ENCODE measurements around the gene TSHZ2. TPM values are rescaled to one million over a fixed set of nuclear protein-coding genes. Genes with fewer than 3 reads are reported as not detected.

The TSHZ2 gene
- total RNA-seq, 6 experiments from 2014 or later = 14.2 to 28.1 (median 21.0) TPM

DNA sequence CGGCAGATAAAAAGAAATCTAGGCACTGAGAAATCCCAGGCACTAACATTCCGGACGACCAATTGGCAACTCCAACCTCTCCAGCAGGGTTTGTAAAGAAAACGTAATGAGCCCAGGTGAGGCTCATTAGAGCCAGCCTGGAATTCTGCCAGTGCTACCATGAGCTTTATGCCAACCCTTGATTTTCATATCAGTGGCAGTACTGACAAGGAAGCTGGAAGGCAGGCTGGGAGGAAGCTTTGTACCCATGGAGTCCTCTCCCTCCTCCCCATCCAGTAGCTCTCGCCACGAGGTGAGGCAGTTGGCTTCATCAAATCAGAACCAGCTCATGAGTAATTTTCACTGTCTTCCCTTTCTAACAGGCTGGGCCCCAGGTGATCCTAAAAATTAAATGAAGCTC is 371.3 kb downstream of the TSHZ2 start:
- WGBS (ENCODE audit: insufficient coverage, low coverage, low lambda C conversion rate, missing lambda C conversion rate) = 57% methylated on average over 1 of the region's 6 CpGs
- no peak overlapping the region for H3K4me3 ChIP-seq
- intact Hi-C loops (cut with DNase I) = no loop called here
- TF ChIP-seq POLR2A (IDR thresholded peaks at IDR 0.05) = no peak
- TF ChIP-seq, protein P1, sequence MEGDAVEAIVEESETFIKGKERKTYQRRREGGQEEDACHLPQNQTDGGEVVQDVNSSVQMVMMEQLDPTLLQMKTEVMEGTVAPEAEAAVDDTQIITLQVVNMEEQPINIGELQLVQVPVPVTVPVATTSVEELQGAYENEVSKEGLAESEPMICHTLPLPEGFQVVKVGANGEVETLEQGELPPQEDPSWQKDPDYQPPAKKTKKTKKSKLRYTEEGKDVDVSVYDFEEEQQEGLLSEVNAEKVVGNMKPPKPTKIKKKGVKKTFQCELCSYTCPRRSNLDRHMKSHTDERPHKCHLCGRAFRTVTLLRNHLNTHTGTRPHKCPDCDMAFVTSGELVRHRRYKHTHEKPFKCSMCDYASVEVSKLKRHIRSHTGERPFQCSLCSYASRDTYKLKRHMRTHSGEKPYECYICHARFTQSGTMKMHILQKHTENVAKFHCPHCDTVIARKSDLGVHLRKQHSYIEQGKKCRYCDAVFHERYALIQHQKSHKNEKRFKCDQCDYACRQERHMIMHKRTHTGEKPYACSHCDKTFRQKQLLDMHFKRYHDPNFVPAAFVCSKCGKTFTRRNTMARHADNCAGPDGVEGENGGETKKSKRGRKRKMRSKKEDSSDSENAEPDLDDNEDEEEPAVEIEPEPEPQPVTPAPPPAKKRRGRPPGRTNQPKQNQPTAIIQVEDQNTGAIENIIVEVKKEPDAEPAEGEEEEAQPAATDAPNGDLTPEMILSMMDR (IDR thresholded peaks at IDR 0.05) = no peak
- H3K9me3 ChIP-seq = no peaks in the 10 kb centered on the region
- no peak overlapping the region for H3K27ac ChIP-seq
- no peak for DNase-seq
- no peak for ATAC-seq
- no peaks in the 10 kb centered on the region for H3K4me1 ChIP-seq
- H3K36me3 ChIP-seq = no peaks in the 10 kb centered on the region
- no peaks in the 10 kb centered on the region for H3K27me3 ChIP-seq

DNA sequence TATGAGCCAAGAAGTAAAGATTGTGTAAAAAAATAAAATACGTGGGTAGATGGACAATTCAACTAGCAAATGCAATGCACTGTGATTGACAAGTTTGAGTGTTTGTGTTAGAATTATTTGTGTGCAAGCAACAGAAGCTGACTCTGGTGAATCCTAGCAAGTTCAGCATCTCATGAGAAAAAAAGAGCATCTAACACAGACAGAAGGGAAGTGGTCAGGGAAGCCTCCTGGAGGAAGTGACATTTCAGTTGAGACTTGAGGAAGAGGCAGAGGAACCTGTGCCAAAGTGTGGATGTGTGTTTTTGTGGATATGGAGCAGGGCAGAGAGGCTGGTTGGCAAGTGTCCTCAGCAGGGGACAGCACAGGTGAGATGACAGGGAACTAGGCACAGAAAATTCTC is 372.7 kb downstream of the TSHZ2 start:
- H3K9me3 ChIP-seq = no peaks in the 10 kb centered on the region
- WGBS (ENCODE audit: insufficient coverage, low coverage, low lambda C conversion rate, missing lambda C conversion rate) = 79% methylated on average over 1 of the region's 1 CpG
- intact Hi-C loops (cut with DNase I) = no loop called here

GRCh38 chr20:53345536-53346334 is 373.6 kb downstream of the TSHZ2 start:
- Histone ChIP-seq H3K4me3 (no peak overlapping the region), H3K9me3 (no peaks in the 10 kb centered on the region), H3K27me3 (no peaks in the 10 kb centered on the region), H3K4me1 (no peaks in the 10 kb centered on the region), H3K27ac (no peak overlapping the region), H3K36me3 (no peaks in the 10 kb centered on the region)
- TF ChIP-seq POLR2A (IDR thresholded peaks at IDR 0.05) = no peak
- TF ChIP-seq, protein P1 (IDR thresholded peaks at IDR 0.05) = no peak
- intact Hi-C loops (cut with DNase I) = no loop called here
- 93% methylated on average over 8 of the region's 18 CpGs for WGBS (ENCODE audit: insufficient coverage, low coverage, low lambda C conversion rate, missing lambda C conversion rate)
- DNase-seq (no peak), ATAC-seq (no peak)

More for the DNA sequence above, 372.7 kb downstream of the TSHZ2 start:
- DNase-seq (no peak), ATAC-seq (no peak)
- Histone ChIP-seq H3K36me3 (no peaks in the 10 kb centered on the region), H3K4me1 (no peaks in the 10 kb centered on the region), H3K4me3 (no peak overlapping the region), H3K27ac (no peak overlapping the region), H3K27me3 (no peaks in the 10 kb centered on the region)
- TF ChIP-seq, protein P1 (IDR thresholded peaks at IDR 0.05) = no peak
- no peak for TF ChIP-seq POLR2A (IDR thresholded peaks at IDR 0.05)

- ATAC-seq = no peak
- 73% methylated on average over 8 of the region's 11 CpGs for WGBS (ENCODE audit: insufficient coverage, low coverage, low lambda C conversion rate, missing lambda C conversion rate)
- H3K9me3 ChIP-seq = no peaks in the 10 kb centered on the region
- intact Hi-C loops (cut with DNase I) = no loop called here
- H3K27me3 ChIP-seq = no peaks in the 10 kb centered on the region
- DNase-seq = no peak
- H3K4me1 ChIP-seq = no peaks in the 10 kb centered on the region
- TF ChIP-seq POLR2A (IDR thresholded peaks at IDR 0.05) = no peak
- TF ChIP-seq, protein P1 (IDR thresholded peaks at IDR 0.05) = no peak
- H3K36me3 ChIP-seq = no peaks in the 10 kb centered on the region
- no peak overlapping the region for H3K27ac ChIP-seq
- no peak overlapping the region for H3K4me3 ChIP-seq
These were observed 374.1 kb downstream of the TSHZ2 start for GRCh38 chr20:53346335-53346648.
